ENCODE data around the gene DMKN. TPM values are rescaled to one million over a fixed set of nuclear protein-coding genes. Genes with fewer than 3 reads are reported as not detected.
A peak's percentile ranks its signal among the peaks of the same experiment; 100 is the strongest.

DMKN gene
- total RNA-seq, 2 experiments from 2014 or later = not detected

GRCh38 chr19:35556846-35557538 is 43.5 kb upstream of the DMKN start:
- no peaks in the 10 kb centered on the region for H3K36me3 Mint-ChIP-seq (ENCODE audit: low read depth)
- DNase-seq (no peak), ATAC-seq (no peak)
- H3K9me3 Mint-ChIP-seq (ENCODE audit: insufficient read depth) = no peaks in the 10 kb centered on the region
- no peak overlapping the region for H3K27ac Mint-ChIP-seq
- H3K4me3 Mint-ChIP-seq = no peak overlapping the region
- ChIA-PET POLR2A (no interaction called here), CTCF (interaction anchor here (0.7 to 1.6 kb wide), 7 partner anchors 9 to 138 kb away, joined by 3 to 6 read pairs (median 4); partner anchors contain the start of gene COX6B1)
- peaks cover 29% of the 10 kb centered on the region for H3K27me3 Mint-ChIP-seq (ENCODE audit: low read depth)
- peaks cover 8% of the 10 kb centered on the region for H3K4me1 Mint-ChIP-seq (ENCODE audit: low read depth)

GRCh38 chr19:35556025-35556590 is 42.7 kb upstream of the DMKN start:
- Mint-ChIP-seq H3K27ac (no peak overlapping the region), H3K4me3 (no peak overlapping the region), H3K36me3 (ENCODE audit: low read depth) (no peaks in the 10 kb centered on the region), H3K27me3 (ENCODE audit: low read depth) (peaks cover 24% of the 10 kb centered on the region), H3K9me3 (ENCODE audit: insufficient read depth) (no peaks in the 10 kb centered on the region), H3K4me1 (ENCODE audit: low read depth) (peaks cover 8% of the 10 kb centered on the region)
- DNase-seq (no peak), ATAC-seq (no peak)
- ChIA-PET POLR2A (no interaction called here), CTCF (interaction anchor here (0.7 to 1.0 kb wide), 4 partner anchors 9 to 92 kb away, joined by 3 to 5 read pairs (median 4); partner anchors contain the start of gene COX6B1)

- no peak overlapping the region for H3K27ac Mint-ChIP-seq
- H3K9me3 Mint-ChIP-seq (ENCODE audit: insufficient read depth) = no peaks in the 10 kb centered on the region
- DNase-seq (no peak), ATAC-seq (no peak)
- ChIA-PET CTCF (interaction anchor here (1.0 to 1.7 kb wide), 4 partner anchors 8 to 93 kb away, joined by 3 to 6 read pairs (median 5); partner anchors contain the start of gene COX6B1), POLR2A (no interaction called here)
- H3K27me3 Mint-ChIP-seq (ENCODE audit: low read depth) = peaks cover 19% of the 10 kb centered on the region
- H3K4me1 Mint-ChIP-seq (ENCODE audit: low read depth) = peaks cover 8% of the 10 kb centered on the region
- H3K36me3 Mint-ChIP-seq (ENCODE audit: low read depth) = no peaks in the 10 kb centered on the region
- no peak overlapping the region for H3K4me3 Mint-ChIP-seq
These were observed 42.0 kb upstream of the DMKN start for GRCh38 chr19:35555301-35556005.

- H3K4me1 Mint-ChIP-seq (ENCODE audit: low read depth) = peaks cover 9% of the 10 kb centered on the region
- no peak for ATAC-seq
- H3K4me3 Mint-ChIP-seq = no peak overlapping the region
- ChIA-PET POLR2A (no interaction called here), CTCF (interaction anchor here (1.7 kb wide), 1 partner anchor 38 kb away, joined by 6 read pairs; no protein-coding TSS in a partner anchor)
- no peaks in the 10 kb centered on the region for H3K36me3 Mint-ChIP-seq (ENCODE audit: low read depth)
- peaks cover 14% of the 10 kb centered on the region for H3K27me3 Mint-ChIP-seq (ENCODE audit: low read depth)
- H3K27ac Mint-ChIP-seq = no peak overlapping the region
- H3K9me3 Mint-ChIP-seq (ENCODE audit: insufficient read depth) = no peaks in the 10 kb centered on the region
- DNase-seq = no peak
These were observed 40.6 kb upstream of the DMKN start for GRCh38 chr19:35554076-35554475.

DNA sequence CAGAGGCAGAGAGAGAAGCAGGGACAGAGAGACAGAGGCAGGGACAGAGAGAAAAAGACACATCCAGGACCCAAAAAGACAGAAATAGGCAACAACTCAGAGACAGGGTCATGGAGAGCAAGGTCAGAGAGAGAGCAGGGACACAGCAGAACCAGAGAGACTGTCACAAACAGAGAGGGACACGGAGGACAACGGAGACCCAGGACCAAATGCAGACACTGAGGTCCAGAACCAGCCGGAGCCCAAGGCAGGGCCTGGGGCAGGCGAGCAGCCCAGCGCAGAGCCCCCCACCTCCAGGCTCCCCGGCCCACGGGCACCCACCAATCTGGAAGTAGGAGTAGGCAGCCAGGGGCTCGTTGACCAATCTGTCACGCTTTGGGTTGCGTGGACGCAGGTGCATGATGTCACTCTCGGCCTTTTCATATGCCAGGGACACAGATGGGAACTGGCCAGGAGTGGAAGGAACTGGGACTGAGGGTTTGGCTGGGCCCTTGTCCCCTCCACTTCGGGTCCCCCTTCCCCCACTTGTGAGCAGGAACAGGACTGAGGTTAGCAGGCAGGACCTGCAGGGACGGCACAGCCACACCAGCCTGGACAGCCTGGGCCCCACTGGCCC is 40.0 kb upstream of the DMKN start:
- H3K9me3 Mint-ChIP-seq (ENCODE audit: insufficient read depth) = no peaks in the 10 kb centered on the region
- CTCF ChIA-PET = interaction anchor here (1.7 kb wide), 1 partner anchor 39 kb away, joined by 6 read pairs; no protein-coding TSS in a partner anchor
- H3K36me3 Mint-ChIP-seq (ENCODE audit: low read depth) = no peaks in the 10 kb centered on the region
- POLR2A ChIA-PET = no interaction called here
- no peak overlapping the region for H3K27ac Mint-ChIP-seq
- H3K4me3 Mint-ChIP-seq = no peak overlapping the region
- ATAC-seq (no peak), DNase-seq (no peak)
- H3K27me3 Mint-ChIP-seq (ENCODE audit: low read depth) = peaks cover 11% of the 10 kb centered on the region
- peaks cover 8% of the 10 kb centered on the region for H3K4me1 Mint-ChIP-seq (ENCODE audit: low read depth)

- H3K9me3 Mint-ChIP-seq (ENCODE audit: insufficient read depth) = no peaks in the 10 kb centered on the region
- H3K27me3 Mint-ChIP-seq (ENCODE audit: low read depth) = peaks cover 9% of the 10 kb centered on the region
- H3K4me3 Mint-ChIP-seq = no peak overlapping the region
- DNase-seq = no peak
- H3K36me3 Mint-ChIP-seq (ENCODE audit: low read depth) = no peaks in the 10 kb centered on the region
- peaks cover 5% of the 10 kb centered on the region for H3K4me1 Mint-ChIP-seq (ENCODE audit: low read depth)
- ChIA-PET CTCF (no interaction called here), POLR2A (no interaction called here)
- H3K27ac Mint-ChIP-seq = no peak overlapping the region
- no peak for ATAC-seq
These were observed 39.3 kb upstream of the DMKN start for GRCh38 chr19:35552534-35553384.

- ChIA-PET POLR2A (interaction anchor here (0.6 kb wide), 1 partner anchor 615 kb away, joined by 3 read pairs; no protein-coding TSS in a partner anchor), CTCF (no interaction called here)
- Mint-ChIP-seq H3K4me3 (no peak overlapping the region), H3K36me3 (ENCODE audit: low read depth) (no peaks in the 10 kb centered on the region), H3K27ac (no peak overlapping the region), H3K9me3 (ENCODE audit: insufficient read depth) (no peaks in the 10 kb centered on the region), H3K4me1 (ENCODE audit: low read depth) (peaks cover 13% of the 10 kb centered on the region), H3K27me3 (ENCODE audit: low read depth) (peaks cover 2% of the 10 kb centered on the region)
- ATAC-seq (no peak), DNase-seq (no peak)
These were observed 37.8 kb upstream of the DMKN start for GRCh38 chr19:35551091-35551810.

GRCh38 chr19:35549879-35550523 is 36.6 kb upstream of the DMKN start:
- Mint-ChIP-seq H3K27me3 (ENCODE audit: low read depth) (no peaks in the 10 kb centered on the region), H3K9me3 (ENCODE audit: insufficient read depth) (no peaks in the 10 kb centered on the region), H3K36me3 (ENCODE audit: low read depth) (no peaks in the 10 kb centered on the region), H3K4me1 (ENCODE audit: low read depth) (peaks cover 15% of the 10 kb centered on the region), H3K4me3 (no peak overlapping the region), H3K27ac (no peak overlapping the region)
- ChIA-PET CTCF (interaction anchor here (0.7 to 1.6 kb wide), 6 partner anchors 13 to 270 kb away, joined by 3 to 5 read pairs (median 3); partner anchors contain the start of genes ATP4A, COX6B1, PSENEN and U2AF1L4), POLR2A (no interaction called here)
- DNase-seq (no peak), ATAC-seq (no peak)

- no peak overlapping the region for H3K27ac Mint-ChIP-seq
These were observed 35.8 kb upstream of the DMKN start for GRCh38 chr19:35549174-35549788.

DNA sequence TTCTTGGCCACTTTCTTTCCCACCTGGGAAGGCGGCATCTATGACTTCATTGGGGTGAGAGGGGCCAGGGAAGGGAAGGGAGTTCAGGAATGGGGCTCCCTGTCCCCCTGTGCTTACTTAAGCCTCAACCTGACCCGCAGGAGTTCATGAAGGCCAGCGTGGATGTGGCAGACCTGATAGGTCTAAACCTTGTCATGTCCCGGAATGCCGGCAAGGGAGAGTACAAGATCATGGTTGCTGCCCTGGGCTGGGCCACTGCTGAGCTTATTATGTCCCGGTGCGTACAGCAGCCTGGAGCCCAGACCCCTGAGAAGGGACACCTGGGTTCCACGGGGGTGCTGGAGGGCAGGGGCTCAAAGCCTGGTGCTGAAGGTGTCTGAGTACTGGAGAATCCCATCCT is 33.1 kb upstream of the DMKN start:
- ATAC-seq = no peak
- H3K4me1 Mint-ChIP-seq (ENCODE audit: low read depth) = peaks cover 30% of the 10 kb centered on the region

More at GRCh38 chr19:35549174-35549788, 35.8 kb upstream of the DMKN start:
- ChIA-PET CTCF (interaction anchor here (0.7 to 2.1 kb wide), 26 partner anchors 8 to 271 kb away, joined by 3 to 12 read pairs (median 4); partner anchors contain the start of genes ATP4A, COX6B1, HAUS5 and PSENEN), POLR2A (no interaction called here)
- no peak overlapping the region for H3K4me3 Mint-ChIP-seq
- no peaks in the 10 kb centered on the region for H3K27me3 Mint-ChIP-seq (ENCODE audit: low read depth)
- DNase-seq = peak; percentile 75
- peaks cover 21% of the 10 kb centered on the region for H3K4me1 Mint-ChIP-seq (ENCODE audit: low read depth)
- peaks cover 5% of the 10 kb centered on the region for H3K36me3 Mint-ChIP-seq (ENCODE audit: low read depth)
- ATAC-seq = no peak
- no peaks in the 10 kb centered on the region for H3K9me3 Mint-ChIP-seq (ENCODE audit: insufficient read depth)

More for the DNA sequence above, 33.1 kb upstream of the DMKN start:
- no peak for DNase-seq
- CTCF ChIA-PET = no interaction called here
- Mint-ChIP-seq H3K27me3 (ENCODE audit: low read depth) (no peaks in the 10 kb centered on the region), H3K9me3 (ENCODE audit: insufficient read depth) (no peaks in the 10 kb centered on the region), H3K4me3 (peak overlapping the region; percentile 93), H3K27ac (peak overlapping the region; percentile 91), H3K36me3 (ENCODE audit: low read depth) (peaks cover 12% of the 10 kb centered on the region)
- POLR2A ChIA-PET = interaction anchor here (1.4 kb wide), 1 partner anchor 102 kb away, joined by 5 read pairs; the partner anchor contains the start of gene COX6B1

Data from activated CD8-positive, alpha-beta T cell treated with anti-CD3 and anti-CD28 coated beads, Interleukin-2, amount 10 ng/mL, durations not matched to agents 7 days and 5 days (primary cell).